ENCODE measurements around the gene PLGRKT.
"Not testable (repeated sequence)": the region's sequence is repeated elsewhere in the genome, so short reads cannot be mapped to it uniquely, and the experiment has no call there.

PLGRKT gene

GRCh38 chr9:5450359-5451091 is 12.8 kb upstream of the PLGRKT start, which contains the start of gene CD274:
TSS of gene CD274 (plus strand) at chr9:5450542. CDS start at chr9:5456114, 5,572 bp downstream.
- peak; percentile 52 for DNase-seq (ENCODE audit: low read depth)

- DNase-seq (ENCODE audit: low read depth) = no peak
These were observed 12.0 kb upstream of the PLGRKT start for GRCh38 chr9:5449521-5450358.

- DNase-seq (ENCODE audit: low read depth) = no peak
These were observed 11.0 kb upstream of the PLGRKT start for GRCh38 chr9:5448461-5449435.

GRCh38 chr9:5448016-5448415 is 10.3 kb upstream of the PLGRKT start:
- no peak for DNase-seq (ENCODE audit: low read depth)

- no peak for DNase-seq (ENCODE audit: low read depth)
These were observed 9.6 kb upstream of the PLGRKT start for GRCh38 chr9:5447337-5447736.

GRCh38 chr9:5446451-5447236 is 8.9 kb upstream of the PLGRKT start:
- DNase-seq (ENCODE audit: low read depth) = no peak

GRCh38 chr9:5445886-5446285 is 8.2 kb upstream of the PLGRKT start:
- DNase-seq (ENCODE audit: low read depth) = no peak

GRCh38 chr9:5445096-5445495 is 7.4 kb upstream of the PLGRKT start:
- not testable (repeated sequence) for DNase-seq (ENCODE audit: low read depth)

- no peak for DNase-seq (ENCODE audit: low read depth)
These were observed 6.1 kb upstream of the PLGRKT start for GRCh38 chr9:5443850-5444249.

GRCh38 chr9:5442400-5443011 is 4.8 kb upstream of the PLGRKT start:
- no peak for DNase-seq (ENCODE audit: low read depth)

- DNase-seq (ENCODE audit: low read depth) = no peak
These were observed 3.3 kb upstream of the PLGRKT start for GRCh38 chr9:5441043-5441442.

- DNase-seq (ENCODE audit: low read depth) = no peak
These were observed 2.7 kb upstream of the PLGRKT start for GRCh38 chr9:5440426-5440825.

GRCh38 chr9:5438301-5439162 is 807 bp upstream of the PLGRKT start:
- DNase-seq (ENCODE audit: low read depth) = peak; percentile 36

GRCh38 chr9:5436441-5436840 is 1.3 kb downstream of the PLGRKT start:
- DNase-seq (ENCODE audit: low read depth) = no peak

GRCh38 chr9:5435912-5436311 is 1.8 kb downstream of the PLGRKT start:
- DNase-seq (ENCODE audit: low read depth) = no peak

GRCh38 chr9:5433841-5434810 is 3.6 kb downstream of the PLGRKT start:
- not testable (repeated sequence) for DNase-seq (ENCODE audit: low read depth)

GRCh38 chr9:5433328-5433727 is 4.4 kb downstream of the PLGRKT start:
- not testable (repeated sequence) for DNase-seq (ENCODE audit: low read depth)

- not testable (repeated sequence) for DNase-seq (ENCODE audit: low read depth)
These were observed 4.8 kb downstream of the PLGRKT start for GRCh38 chr9:5432890-5433289.

GRCh38 chr9:5430912-5431311 is 6.8 kb downstream of the PLGRKT start:
- DNase-seq (ENCODE audit: low read depth) = no peak

Data from stimulated activated CD8-positive, alpha-beta memory T cell treated with anti-CD3 and anti-CD28 coated beads, Interleukin-12 subunit alpha, Interleukin-12 subunit beta, amount 100 ng/mL, for 1 hour (primary cell).